ENCODE measurements around the gene ADAT2.

Gene ADAT2

GRCh38 chr6:143396497-143397226, 53.8 kb downstream of the ADAT2 start:
- DNase-seq (ENCODE audit: low spot score) = peak; percentile 29

- no peak for DNase-seq (ENCODE audit: low spot score)
Measured at GRCh38 chr6:143395699-143396098, 54.8 kb downstream of the ADAT2 start.

GRCh38 chr6:143394389-143394788, 56.1 kb downstream of the ADAT2 start:
- no peak for DNase-seq (ENCODE audit: low spot score)

GRCh38 chr6:143390278-143390677, 60.2 kb downstream of the ADAT2 start:
- DNase-seq (ENCODE audit: low spot score) = no peak

GRCh38 chr6:143385636-143386035, 64.9 kb downstream of the ADAT2 start:
- no peak for DNase-seq (ENCODE audit: low spot score)

GRCh38 chr6:143376861-143377260, 73.6 kb downstream of the ADAT2 start:
- DNase-seq (ENCODE audit: low spot score) = no peak

- DNase-seq (ENCODE audit: low spot score) = no peak
Measured at GRCh38 chr6:143376375-143376774, 74.1 kb downstream of the ADAT2 start.

GRCh38 chr6:143375022-143375585, 75.4 kb downstream of the ADAT2 start:
- no peak for DNase-seq (ENCODE audit: low spot score)

GRCh38 chr6:143374014-143374413, 76.5 kb downstream of the ADAT2 start:
- no peak for DNase-seq (ENCODE audit: low spot score)
